HepG2 (cell line): ENCODE data around the gene ZFP69. TPM values are rescaled to one million over a fixed set of nuclear protein-coding genes. Genes with fewer than 3 reads are reported as not detected.

Experiments
- AGO2 ChIP-seq: fragments of 200-400 bp; formaldehyde crosslinking; optimal IDR thresholded peaks from 2 replicates; pipeline ENCODE3; 2017; ENCODE audit warnings: mild to moderate bottlenecking, low read depth, low read length, moderate library complexity
- CAMTA2 ChIP-seq: sonication (generic); formaldehyde crosslinking; IDR thresholded peaks from 2 replicates; pipeline ENCODE4 v1.4.0; 2020; ENCODE audit warnings: mild to moderate bottlenecking, missing genetic modification reagents, borderline replicate concordance
- DDIT3 ChIP-seq: sonication (generic); formaldehyde crosslinking; IDR thresholded peaks from 2 replicates; pipeline ENCODE4 v1.4.0; 2020; ENCODE audit warnings: mild to moderate bottlenecking, missing genetic modification reagents
- DPF2 ChIP-seq: sonication (generic); formaldehyde crosslinking; IDR thresholded peaks from 2 replicates; pipeline ENCODE4 v1.4.0; 2020; ENCODE audit warnings: mild to moderate bottlenecking, low read depth, missing genetic modification reagents, borderline replicate concordance
- FOXC1 ChIP-seq: sonication (generic); formaldehyde crosslinking; IDR thresholded peaks from 2 replicates; pipeline ENCODE4 v1.8.0; 2022; ENCODE audit warnings: mild to moderate bottlenecking, missing genetic modification reagents, borderline replicate concordance
- GABPB1 ChIP-seq: IDR thresholded peaks from 2 replicates; pipeline ENCODE4 v1.6.1; 2016; ENCODE audit warnings: mild to moderate bottlenecking, missing genetic modification reagents, moderate library complexity, missing compliant biosample characterization
- HDAC2 ChIP-seq: sonication (generic); formaldehyde crosslinking; IDR thresholded peaks from 2 replicates; pipeline ENCODE4 v1.4.0; 2020; ENCODE audit warnings: missing genetic modification reagents
- HINFP ChIP-seq: sonication (generic); formaldehyde crosslinking; IDR thresholded peaks from 2 replicates; pipeline ENCODE4 v1.4.0; 2020; ENCODE audit warnings: low read depth, mild to moderate bottlenecking, missing genetic modification reagents
- HOXA5 ChIP-seq: sonication (generic); formaldehyde crosslinking; IDR thresholded peaks from 2 replicates; pipeline ENCODE4 v1.4.0; 2020; ENCODE audit warnings: missing genetic modification reagents
- MTERF4 ChIP-seq: sonication (generic); formaldehyde crosslinking; IDR thresholded peaks from 2 replicates; pipeline ENCODE4 v1.8.0; 2023; ENCODE audit warnings: mild to moderate bottlenecking, missing genetic modification reagents
- POGZ ChIP-seq: sonication (generic); formaldehyde crosslinking; IDR thresholded peaks from 2 replicates; pipeline ENCODE4 v1.4.0; 2020; ENCODE audit warnings: mild to moderate bottlenecking, missing genetic modification reagents
- TEAD3 ChIP-seq: optimal IDR thresholded peaks from 2 replicates; pipeline ENCODE3; 2016; ENCODE audit warnings: borderline replicate concordance
- TRIM22 ChIP-seq: fragments of 450-650 bp; IDR thresholded peaks from 2 replicates; pipeline ENCODE4 v1.6.1; 2017
- ZNF432 ChIP-seq: sonication (generic); formaldehyde crosslinking; IDR thresholded peaks from 2 replicates; pipeline ENCODE4 v1.5.0; 2020; ENCODE audit warnings: missing genetic modification reagents, mild to moderate bottlenecking, borderline replicate concordance
- ZNF75D ChIP-seq: sonication (generic); formaldehyde crosslinking; IDR thresholded peaks from 2 replicates; pipeline ENCODE4 v1.8.1; 2023; ENCODE audit warnings: missing genetic modification reagents, mild to moderate bottlenecking, borderline replicate concordance
- ZNF777 ChIP-seq: sonication (generic); formaldehyde crosslinking; IDR thresholded peaks from 2 replicates; pipeline ENCODE4 v1.4.0; 2020; ENCODE audit warnings: missing genetic modification reagents
- polyA plus RNA-seq, 8 experiments: library from polyadenylated mRNA; depleted of rRNA in 3 of 8; stranded (reverse) in 7 of 8; unstranded in 1 of 8; fragments of >200 nt; fragmentation: Illumina TruSeq in 4 of 8; extraction: Trizol in 4 of 8; gene quantifications; 2 replicates each; pipeline versions ENCODE4 v1.2.1 to v1.2.3, GENCODE V29; 2011 to 2016; ENCODE audit warnings: low read depth in 4 of 8, missing spikeins in 1 of 8, mixed read lengths in 1 of 8; ENCODE audit not compliant: insufficient read depth in 1 of 8
- total RNA-seq, 5 experiments: library from RNA; depleted of rRNA; stranded (reverse); fragments of >200 nt; fragmentation: Illumina TruSeq; extraction: Trizol; gene quantifications; 2 replicates each; pipeline ENCODE4 v1.2.3, GENCODE V29; 2016; ENCODE audit warnings: low read depth in 1 of 5
- TF ChIP-seq, protein P1 (sequence below): IDR thresholded peaks from 2 replicates; pipeline ENCODE4 v1.6.1; 2012; ENCODE audit warnings: low read depth, low read length, improper control_type of control experiment
- TF ChIP-seq, protein P2 (sequence below): fragments of 450-650 bp; IDR thresholded peaks from 2 replicates; pipeline ENCODE4 v1.6.1; 2017; ENCODE audit warnings: mild to moderate bottlenecking

The ZFP69 gene
- total and polyA plus RNA-seq, 2 of the 13 experiments (the other 11 are each of a cell fraction or from before 2014, with no cell fraction given), result 2.6 to 5.6 TPM

GRCh38 chr1:40508375-40509341 is 31.6 kb downstream of the ZFP69 start, which contains the start of gene EXO5 (continued):
- TF ChIP-seq MTERF4, result peak; percentile 76; the same call in 1 of the 2 replicates
- no peak for TF ChIP-seq TEAD3 (CRISPR knock-in tag)
- peak; percentile 91 for TF ChIP-seq FOXC1 (CRISPR knock-in tag)
- TF ChIP-seq GABPB1 (CRISPR knock-in tag), result peak; percentile 85
- TF ChIP-seq ZNF432 (CRISPR knock-in tag), result no peak
- peak; percentile 97 for TF ChIP-seq POGZ (CRISPR knock-in tag)
- 0 out of 2 replicates have a peak, but pooled peaks have one; percentile 76 for TF ChIP-seq HINFP (CRISPR knock-in tag)
- no peak for TF ChIP-seq DPF2 (CRISPR knock-in tag)
- no peak; the same call in 1 of the 2 replicates for TF ChIP-seq ZNF75D (CRISPR knock-in tag)
- TF ChIP-seq HOXA5, result peak; percentile 94
- peak; percentile 81 for TF ChIP-seq CAMTA2
- no peak for TF ChIP-seq DDIT3 (CRISPR knock-in tag)
- TF ChIP-seq AGO2, result peak; percentile 68
- no peak for TF ChIP-seq TRIM22
- TF ChIP-seq ZNF777, result peak; percentile 67; the same call in 1 of the 2 replicates
- TF ChIP-seq, protein P1, sequence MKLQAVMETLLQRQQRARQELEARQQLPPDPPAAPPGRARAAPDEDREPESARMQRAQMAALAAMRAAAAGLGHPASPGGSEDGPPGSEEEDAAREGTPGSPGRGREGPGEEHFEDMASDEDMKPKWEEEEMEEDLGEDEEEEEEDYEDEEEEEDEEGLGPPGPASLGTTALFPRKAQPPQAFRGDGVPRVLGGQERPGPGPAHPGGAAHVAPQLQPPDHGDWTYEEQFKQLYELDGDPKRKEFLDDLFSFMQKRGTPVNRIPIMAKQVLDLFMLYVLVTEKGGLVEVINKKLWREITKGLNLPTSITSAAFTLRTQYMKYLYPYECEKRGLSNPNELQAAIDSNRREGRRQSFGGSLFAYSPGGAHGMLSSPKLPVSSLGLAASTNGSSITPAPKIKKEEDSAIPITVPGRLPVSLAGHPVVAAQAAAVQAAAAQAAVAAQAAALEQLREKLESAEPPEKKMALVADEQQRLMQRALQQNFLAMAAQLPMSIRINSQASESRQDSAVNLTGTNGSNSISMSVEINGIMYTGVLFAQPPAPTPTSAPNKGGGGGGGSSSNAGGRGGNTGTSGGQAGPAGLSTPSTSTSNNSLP, result no peak
- peak; percentile 82; the same call in 1 of the 2 replicates for TF ChIP-seq HDAC2 (CRISPR knock-in tag)
- TF ChIP-seq, protein P2, sequence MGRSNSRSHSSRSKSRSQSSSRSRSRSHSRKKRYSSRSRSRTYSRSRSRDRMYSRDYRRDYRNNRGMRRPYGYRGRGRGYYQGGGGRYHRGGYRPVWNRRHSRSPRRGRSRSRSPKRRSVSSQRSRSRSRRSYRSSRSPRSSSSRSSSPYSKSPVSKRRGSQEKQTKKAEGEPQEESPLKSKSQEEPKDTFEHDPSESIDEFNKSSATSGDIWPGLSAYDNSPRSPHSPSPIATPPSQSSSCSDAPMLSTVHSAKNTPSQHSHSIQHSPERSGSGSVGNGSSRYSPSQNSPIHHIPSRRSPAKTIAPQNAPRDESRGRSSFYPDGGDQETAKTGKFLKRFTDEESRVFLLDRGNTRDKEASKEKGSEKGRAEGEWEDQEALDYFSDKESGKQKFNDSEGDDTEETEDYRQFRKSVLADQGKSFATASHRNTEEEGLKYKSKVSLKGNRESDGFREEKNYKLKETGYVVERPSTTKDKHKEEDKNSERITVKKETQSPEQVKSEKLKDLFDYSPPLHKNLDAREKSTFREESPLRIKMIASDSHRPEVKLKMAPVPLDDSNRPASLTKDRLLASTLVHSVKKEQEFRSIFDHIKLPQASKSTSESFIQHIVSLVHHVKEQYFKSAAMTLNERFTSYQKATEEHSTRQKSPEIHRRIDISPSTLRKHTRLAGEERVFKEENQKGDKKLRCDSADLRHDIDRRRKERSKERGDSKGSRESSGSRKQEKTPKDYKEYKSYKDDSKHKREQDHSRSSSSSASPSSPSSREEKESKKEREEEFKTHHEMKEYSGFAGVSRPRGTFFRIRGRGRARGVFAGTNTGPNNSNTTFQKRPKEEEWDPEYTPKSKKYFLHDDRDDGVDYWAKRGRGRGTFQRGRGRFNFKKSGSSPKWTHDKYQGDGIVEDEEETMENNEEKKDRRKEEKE, result no peak
